NB4 (cell line): ENCODE measurements around the gene PFKFB3.

Source experiments
- POLR2A ChIP-seq: IDR thresholded peaks from 2 replicates; pipeline ENCODE4 v1.6.1; 2011; ENCODE audit warnings: mild to moderate bottlenecking; ENCODE audit not compliant: insufficient read length; ENCODE audit errors: extremely low read depth
- TF ChIP-seq, protein P1 (sequence below): IDR thresholded peaks from one replicate; pipeline ENCODE4 v1.5.1; 2012; ENCODE audit warnings: low read depth, low read length
- TF ChIP-seq, protein P2 (sequence below): IDR thresholded peaks from 2 replicates; pipeline ENCODE4 v1.6.1; 2011; ENCODE audit warnings: low read depth, low read length

- TF ChIP-seq, protein P1, sequence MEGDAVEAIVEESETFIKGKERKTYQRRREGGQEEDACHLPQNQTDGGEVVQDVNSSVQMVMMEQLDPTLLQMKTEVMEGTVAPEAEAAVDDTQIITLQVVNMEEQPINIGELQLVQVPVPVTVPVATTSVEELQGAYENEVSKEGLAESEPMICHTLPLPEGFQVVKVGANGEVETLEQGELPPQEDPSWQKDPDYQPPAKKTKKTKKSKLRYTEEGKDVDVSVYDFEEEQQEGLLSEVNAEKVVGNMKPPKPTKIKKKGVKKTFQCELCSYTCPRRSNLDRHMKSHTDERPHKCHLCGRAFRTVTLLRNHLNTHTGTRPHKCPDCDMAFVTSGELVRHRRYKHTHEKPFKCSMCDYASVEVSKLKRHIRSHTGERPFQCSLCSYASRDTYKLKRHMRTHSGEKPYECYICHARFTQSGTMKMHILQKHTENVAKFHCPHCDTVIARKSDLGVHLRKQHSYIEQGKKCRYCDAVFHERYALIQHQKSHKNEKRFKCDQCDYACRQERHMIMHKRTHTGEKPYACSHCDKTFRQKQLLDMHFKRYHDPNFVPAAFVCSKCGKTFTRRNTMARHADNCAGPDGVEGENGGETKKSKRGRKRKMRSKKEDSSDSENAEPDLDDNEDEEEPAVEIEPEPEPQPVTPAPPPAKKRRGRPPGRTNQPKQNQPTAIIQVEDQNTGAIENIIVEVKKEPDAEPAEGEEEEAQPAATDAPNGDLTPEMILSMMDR: no peak
- no peak for TF ChIP-seq POLR2A
- TF ChIP-seq, protein P2, sequence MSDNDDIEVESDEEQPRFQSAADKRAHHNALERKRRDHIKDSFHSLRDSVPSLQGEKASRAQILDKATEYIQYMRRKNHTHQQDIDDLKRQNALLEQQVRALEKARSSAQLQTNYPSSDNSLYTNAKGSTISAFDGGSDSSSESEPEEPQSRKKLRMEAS: no peak
These were observed 65.2 kb downstream of the PFKFB3 start for GRCh38 chr10:6267941-6268340.
